DLD1 (cell line): ENCODE measurements around the gene DEPDC5.

Experiments
- in situ Hi-C: cut with HindIII; loops from 2 replicates; pipeline ENCODE4 v1.10.0; 2017; ENCODE audit warnings: low sequenced_read_pairs

Gene DEPDC5

DNA sequence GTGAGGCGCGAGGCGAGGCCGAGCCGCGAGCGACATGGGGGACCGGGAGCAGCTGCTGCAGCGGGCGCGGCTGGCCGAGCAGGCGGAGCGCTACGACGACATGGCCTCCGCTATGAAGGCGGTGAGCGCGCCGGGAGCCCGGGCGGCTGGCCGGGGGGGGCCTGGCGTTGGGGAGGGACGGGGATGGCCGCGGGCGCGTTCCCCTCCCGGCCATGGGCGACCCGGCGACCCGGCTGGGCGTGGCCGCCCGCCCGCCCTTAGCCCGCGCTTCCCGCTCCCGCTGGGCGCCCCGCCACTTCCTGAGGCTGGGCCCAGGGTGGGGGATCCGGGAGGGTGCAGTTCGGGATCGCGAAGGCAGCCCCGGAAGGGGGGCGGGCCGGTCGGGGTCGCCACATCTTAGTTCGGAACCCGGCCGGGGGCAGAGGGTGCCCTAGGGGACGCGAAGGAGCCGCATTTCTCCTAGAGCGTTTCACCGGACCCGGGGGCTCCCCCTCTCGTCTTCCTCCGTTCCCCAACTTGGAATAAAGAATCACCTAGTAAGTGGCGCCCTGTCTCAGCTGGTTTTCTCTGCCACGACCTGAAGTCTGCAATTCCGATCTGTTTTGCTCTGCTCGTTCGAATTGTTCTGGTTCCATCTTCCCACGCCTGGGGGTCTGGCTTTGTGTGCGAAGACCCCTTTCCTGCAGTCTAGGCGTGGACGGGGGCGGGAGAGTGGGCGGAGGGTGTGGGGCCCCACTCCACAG is 191.1 kb downstream of the DEPDC5 start:
- in situ Hi-C loops = no loop called here

GRCh38 chr22:31945443-31945855 is 191.6 kb downstream of the DEPDC5 start:
- in situ Hi-C loops = no loop called here

- in situ Hi-C loops = no loop called here
Measured at GRCh38 chr22:31945971-31946680, 192.3 kb downstream of the DEPDC5 start.

DNA sequence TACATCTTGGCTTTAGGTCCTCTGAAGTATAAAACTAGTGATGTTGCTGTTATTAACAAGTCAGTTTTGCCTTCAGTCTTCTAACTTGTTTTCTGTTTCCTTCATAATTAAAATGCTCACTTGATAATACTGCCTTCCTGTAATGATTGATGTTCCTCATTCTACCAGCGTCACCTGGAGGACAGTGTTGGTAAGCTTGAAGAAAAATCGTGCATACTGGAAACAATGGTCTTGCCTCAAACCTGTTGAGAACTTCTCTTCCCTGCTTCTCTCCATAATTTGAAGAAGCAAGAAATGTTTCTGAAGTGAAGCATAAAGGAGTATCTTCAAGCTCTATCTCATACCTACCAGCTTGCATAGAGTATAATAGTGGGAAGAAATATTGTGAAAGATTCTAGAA is 193.5 kb downstream of the DEPDC5 start:
- in situ Hi-C loops = no loop called here

DNA sequence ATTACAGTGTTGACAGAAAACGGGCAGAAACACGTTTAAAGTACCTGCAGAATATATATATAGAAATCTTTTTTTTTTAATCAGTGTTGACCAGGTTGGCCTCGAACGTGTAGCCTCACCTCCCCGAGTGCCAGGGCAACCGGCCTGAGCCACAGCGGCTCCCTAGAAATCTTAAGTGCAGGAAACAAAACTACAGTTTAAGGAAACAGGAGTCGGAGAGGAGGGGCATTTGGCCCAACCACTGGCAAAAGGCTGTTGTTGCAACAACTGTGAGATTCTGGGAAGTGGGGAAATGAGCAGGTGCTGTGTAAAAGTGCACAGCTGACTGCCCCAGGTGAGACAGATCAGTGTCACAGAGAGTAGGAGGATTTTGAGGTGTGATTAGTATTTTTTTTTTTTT is 194.2 kb downstream of the DEPDC5 start:
- in situ Hi-C loops = no loop called here

DNA sequence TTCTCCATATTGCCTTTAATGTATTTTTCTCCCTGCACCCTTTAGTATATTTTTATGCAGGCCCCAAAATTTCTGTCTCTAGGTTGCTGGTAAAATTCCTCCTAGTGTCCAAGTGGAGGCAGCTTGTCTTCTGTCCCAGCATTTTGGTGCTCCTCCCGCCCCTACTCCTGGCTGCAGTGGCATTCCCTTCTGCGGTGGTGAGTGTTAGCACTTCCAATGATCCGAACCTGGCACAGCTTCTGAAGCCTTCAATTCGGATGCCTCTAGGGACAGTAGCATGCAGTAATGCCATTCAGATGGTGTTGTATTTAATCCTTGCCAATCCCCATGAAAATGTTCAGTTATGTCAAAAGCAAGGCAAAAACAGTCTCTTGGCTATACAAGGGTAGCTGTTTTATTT is 196.4 kb downstream of the DEPDC5 start:
- in situ Hi-C loops = loop anchor here (25.0 kb wide), 1 partner anchor 238 kb away; no protein-coding TSS in a partner anchor

DNA sequence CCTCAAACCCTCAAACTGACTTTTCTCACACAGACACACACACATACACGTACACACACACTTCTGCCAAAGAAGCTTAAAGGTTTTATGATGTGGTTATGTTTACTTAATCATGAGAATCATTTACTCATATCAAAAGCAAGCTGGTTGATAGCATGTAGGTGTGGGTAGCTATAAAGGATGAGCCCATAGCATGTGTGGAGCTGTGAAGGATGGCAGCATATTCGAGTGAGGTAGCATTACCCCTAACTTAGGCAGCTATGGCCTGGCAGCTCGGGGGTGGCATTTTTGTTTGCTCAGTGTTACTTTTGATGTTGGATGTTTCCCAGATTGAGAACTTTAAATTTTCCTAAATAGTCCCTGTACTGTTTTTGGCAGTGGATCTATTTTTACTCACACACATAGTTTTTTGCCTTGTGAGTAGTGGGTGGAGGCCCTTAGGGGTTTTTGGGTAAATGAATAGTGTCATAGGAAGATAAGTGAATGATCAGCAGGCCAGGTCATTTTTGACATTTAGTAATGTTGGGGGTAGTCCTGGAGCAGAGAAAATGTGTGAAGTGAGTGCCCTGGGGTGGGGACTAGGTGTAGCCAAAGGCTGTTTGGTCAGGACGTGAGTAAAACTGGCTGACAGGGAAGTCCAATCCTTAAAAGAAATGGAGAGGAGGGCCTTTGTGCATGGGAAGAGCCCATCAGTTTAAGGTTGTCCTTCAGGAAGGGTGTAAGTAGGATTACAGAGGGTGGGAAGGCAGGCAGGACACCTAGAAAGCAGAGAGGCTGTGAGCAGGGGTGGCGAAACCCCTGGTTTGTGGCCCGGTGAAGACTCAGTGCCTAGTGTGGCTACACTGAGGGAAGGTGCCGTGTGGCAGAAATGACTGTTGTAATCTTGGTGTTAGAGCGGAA is 197.6 kb downstream of the DEPDC5 start:
- in situ Hi-C loops = loop anchor here (25.0 kb wide), 1 partner anchor 239 kb away; no protein-coding TSS in a partner anchor

- in situ Hi-C loops = loop anchor here (25.0 kb wide), 1 partner anchor 240 kb away; no protein-coding TSS in a partner anchor
Measured at GRCh38 chr22:31952094-31952401, 198.2 kb downstream of the DEPDC5 start.

DNA sequence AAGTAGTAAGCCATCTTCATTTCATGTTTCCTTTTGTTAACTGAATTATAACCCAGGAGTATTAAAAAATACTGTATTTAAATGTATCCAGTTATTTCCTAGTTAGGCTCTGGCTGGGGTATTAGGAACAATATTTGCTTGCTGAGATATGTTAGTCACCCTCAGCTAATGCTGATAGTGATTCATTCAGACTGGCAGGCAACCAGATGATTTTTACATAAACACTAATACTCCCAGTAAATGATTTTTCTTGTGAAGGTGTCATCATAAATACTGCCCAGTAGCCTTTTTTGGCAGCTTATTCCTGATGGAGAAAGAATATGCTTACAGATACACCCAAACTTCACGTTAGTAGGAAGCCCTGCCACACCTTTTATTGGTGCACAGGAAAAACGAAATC is 198.7 kb downstream of the DEPDC5 start:
- in situ Hi-C loops = loop anchor here (25.0 kb wide), 1 partner anchor 240 kb away; no protein-coding TSS in a partner anchor

- in situ Hi-C loops = loop anchor here (25.0 kb wide), 1 partner anchor 241 kb away; no protein-coding TSS in a partner anchor
Measured at GRCh38 chr22:31953261-31953660, 199.4 kb downstream of the DEPDC5 start.

DNA sequence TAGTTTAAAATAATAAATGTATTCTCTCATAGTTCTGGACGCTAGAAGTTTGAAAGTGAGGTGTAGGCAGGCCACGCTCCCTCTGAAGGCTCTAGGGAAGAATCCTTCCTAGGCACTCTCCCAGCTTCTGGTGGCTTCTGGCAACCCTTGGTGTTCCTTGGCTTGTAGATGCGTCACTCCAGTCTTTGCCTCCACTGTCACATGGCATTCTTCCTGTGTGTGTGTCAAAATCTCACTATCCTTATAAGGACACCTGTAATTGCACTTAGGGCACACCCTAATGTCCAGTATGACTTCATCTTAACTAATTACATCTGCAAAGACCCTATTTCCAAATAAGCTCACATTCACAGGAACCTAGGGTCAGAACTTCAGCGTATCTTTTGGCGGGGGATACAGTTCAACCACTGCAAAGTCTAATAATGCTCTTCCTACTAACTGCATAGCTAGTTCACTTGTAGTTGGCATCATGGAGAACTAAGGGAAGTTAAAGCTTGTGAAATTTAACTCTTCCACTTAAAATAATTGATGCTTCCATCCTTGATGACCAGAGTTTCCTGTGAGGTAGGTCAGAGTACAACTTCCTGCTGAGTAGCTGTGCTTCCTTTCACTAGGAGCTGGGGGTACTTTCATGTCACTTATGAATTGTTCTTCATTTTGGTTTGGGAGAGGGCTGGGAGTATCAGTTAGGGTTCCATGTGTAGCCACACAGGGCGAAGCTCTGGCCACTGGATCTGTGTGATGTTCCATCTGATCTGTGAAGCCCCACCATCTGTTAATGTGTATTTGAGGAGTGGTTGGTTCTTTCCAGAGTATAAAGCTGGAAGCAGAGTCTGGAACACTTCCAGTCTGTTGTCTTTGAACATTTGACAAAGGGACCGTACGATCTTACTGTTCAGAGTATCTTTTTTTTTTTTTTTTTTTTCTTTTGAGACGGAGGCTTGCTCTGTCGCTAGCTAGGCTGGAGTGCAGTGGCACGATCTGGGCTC is 201.0 kb downstream of the DEPDC5 start:
- in situ Hi-C loops = loop anchor here (25.0 kb wide), 1 partner anchor 243 kb away; no protein-coding TSS in a partner anchor

DNA sequence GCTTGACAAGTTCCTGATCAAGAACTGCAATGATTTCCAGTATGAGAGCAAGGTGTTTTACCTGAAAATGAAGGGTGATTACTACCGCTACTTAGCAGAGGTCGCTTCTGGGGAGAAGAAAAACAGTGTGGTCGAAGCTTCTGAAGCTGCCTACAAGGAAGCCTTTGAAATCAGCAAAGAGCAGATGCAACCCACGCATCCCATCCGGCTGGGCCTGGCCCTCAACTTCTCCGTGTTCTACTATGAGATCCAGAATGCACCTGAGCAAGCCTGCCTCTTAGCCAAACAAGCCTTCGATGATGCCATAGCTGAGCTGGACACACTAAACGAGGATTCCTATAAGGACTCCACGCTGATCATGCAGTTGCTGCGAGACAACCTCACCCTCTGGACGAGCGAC is 202.5 kb downstream of the DEPDC5 start:
- in situ Hi-C loops = loop anchor here (25.0 kb wide), 1 partner anchor 244 kb away; no protein-coding TSS in a partner anchor
